Gastroesophageal sphincter (tissue), 4 donors: Measurements from ENCODE around the gene SND1. TPM values are rescaled to one million over a fixed set of nuclear protein-coding genes. Genes with fewer than 3 reads are reported as not detected.

Source experiments
- ATAC-seq: fragments of 150-250 bp; one replicate; pipeline ENCODE4 v1.9.1; 2016; ENCODE audit warnings: mild to moderate bottlenecking, moderate library complexity
- H3K27ac ChIP-seq, 4 donors: fragments of 200-600 bp; sonication (generic) in 3 of 4; 1 replicate in 3 of 4; 2 replicates in 1 of 4; pipeline ENCODE4 v1.5.1; 2016 to 2019
- H3K27me3 ChIP-seq: fragments of 200-600 bp; sonication (generic); one replicate; pipeline ENCODE4 v1.5.1; 2019
- H3K36me3 ChIP-seq, 2 donors: fragments of 200-600 bp; sonication (generic); one replicate each; pipeline ENCODE4 v1.5.1; 2019; ENCODE audit warnings: control low read depth in 1 of 2
- H3K4me1 ChIP-seq, 3 donors: fragments of 200-600 bp; sonication (generic); 1 replicate in 2 of 3; 2 replicates in 1 of 3; pipeline ENCODE4 v1.5.1; 2016 to 2019; ENCODE audit warnings: control low read depth in 2 of 3
- H3K4me3 ChIP-seq, 2 donors: fragments of 200-600 bp; sonication (generic); one replicate each; pipeline ENCODE4 v1.5.1; 2019; ENCODE audit warnings: mild to moderate bottlenecking in 1 of 2, moderate library complexity in 1 of 2
- H3K9me3 ChIP-seq, 3 donors: fragments of 200-600 bp; sonication (generic); one replicate each; pipeline ENCODE4 v1.5.1; 2017 to 2019; ENCODE audit warnings: control low read depth in 2 of 3
- CTCF ChIP-seq, 4 experiments: fragments of 200-600 bp in 2 of 4; fragments of 450-650 bp in 2 of 4; sonication (generic) in 1 of 4; IDR thresholded peaks; one replicate each; pipeline ENCODE4 v1.5.1; 2017 to 2019; ENCODE audit warnings: antibody characterized with exemption in 4 of 4, mild to moderate bottlenecking in 2 of 4, moderate library complexity in 2 of 4
- EP300 ChIP-seq: sonication (generic); formaldehyde crosslinking; IDR thresholded peaks from one replicate; pipeline ENCODE4 v1.6.1; 2017; ENCODE audit warnings: antibody characterized with exemption, mild to moderate bottlenecking
- POLR2A ChIP-seq, 2 donors: fragments of 450-650 bp; IDR thresholded peaks; one replicate each; pipeline ENCODE4 v1.6.1; 2017; ENCODE audit warnings: antibody characterized with exemption in 2 of 2, mild to moderate bottlenecking in 2 of 2, moderate library complexity in 1 of 2
- POLR2AphosphoS5 ChIP-seq: sonication (generic); formaldehyde crosslinking; IDR thresholded peaks from one replicate; pipeline ENCODE4 v1.6.1; 2017; ENCODE audit warnings: antibody characterized with exemption
- WGBS, 2 donors: methylation state at CpG; one replicate each; pipeline ENCODE4 v1.1.5; 2018; ENCODE audit warnings: low coverage in 1 of 2; 5-methylcytosine and 5-hydroxymethylcytosine counted together
- total RNA-seq, 4 donors: library from RNA; depleted of rRNA; stranded (reverse); fragments of >200 nt; gene quantifications; one replicate each; pipeline ENCODE4 v1.1.0, GENCODE V29; 2016

The SND1 gene
- total RNA-seq, 4 donors from 2014 or later = 97.1 to 119 (median 103) TPM

DNA sequence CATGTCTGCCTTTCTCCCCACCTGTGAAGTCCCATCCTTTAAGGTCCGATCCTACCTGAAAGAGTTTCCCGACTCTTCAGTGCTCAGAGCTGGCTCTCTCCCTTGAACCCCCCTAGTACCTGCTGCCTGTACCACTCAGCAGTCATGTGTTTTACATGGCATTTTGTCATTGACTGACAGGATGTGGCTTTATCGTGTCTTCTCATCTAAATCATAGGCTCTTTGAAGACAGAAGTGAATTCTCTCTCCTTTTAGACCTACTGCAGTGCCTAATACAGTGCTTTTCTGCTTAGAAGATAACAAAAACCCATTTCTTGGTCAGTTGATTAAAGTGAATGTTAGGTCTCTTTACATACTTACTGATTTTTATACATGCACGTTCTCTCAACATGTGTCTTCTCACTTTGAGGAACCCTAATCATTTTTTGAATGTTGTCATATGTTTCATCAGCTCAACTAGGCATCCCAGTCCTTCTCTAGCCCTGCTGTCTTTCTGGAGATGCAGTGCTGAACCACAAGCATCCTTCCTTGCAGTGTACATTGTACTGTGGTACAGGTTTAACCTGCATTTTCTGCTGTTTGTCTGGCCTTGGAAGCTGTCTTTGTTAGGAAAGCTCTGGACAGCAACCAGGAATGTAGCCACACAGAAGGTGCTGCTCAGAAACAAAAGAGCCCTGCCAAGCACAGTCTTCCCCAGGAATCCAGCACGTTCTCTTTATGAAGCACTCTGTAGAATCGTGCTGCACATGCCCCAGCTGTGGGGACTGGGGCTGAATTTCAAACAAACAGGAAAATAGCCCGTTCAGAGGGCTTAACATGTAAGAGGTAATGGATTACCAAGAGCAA is 407.4 kb downstream of the SND1 start:
- Histone ChIP-seq H3K27me3 (no peaks in the 10 kb centered on the region), H3K4me3 (no peak overlapping the region), H3K4me1 (no peaks in the 10 kb centered on the region), H3K27ac (no peak overlapping the region), H3K9me3 (no peaks in the 10 kb centered on the region), H3K36me3 (peaks cover 0 to 5% of the 10 kb centered on the region in 2 donors)
- 69 to 81% methylated on average over 3 to 7 of the region's 7 CpGs for WGBS, 2 donors
- no peak for ATAC-seq
- TF ChIP-seq POLR2AphosphoS5 (no peak), POLR2A (IDR thresholded peaks at IDR 0.05) (no peak), EP300 (no peak), CTCF (IDR thresholded peaks at IDR 0.05) (no peak)

DNA sequence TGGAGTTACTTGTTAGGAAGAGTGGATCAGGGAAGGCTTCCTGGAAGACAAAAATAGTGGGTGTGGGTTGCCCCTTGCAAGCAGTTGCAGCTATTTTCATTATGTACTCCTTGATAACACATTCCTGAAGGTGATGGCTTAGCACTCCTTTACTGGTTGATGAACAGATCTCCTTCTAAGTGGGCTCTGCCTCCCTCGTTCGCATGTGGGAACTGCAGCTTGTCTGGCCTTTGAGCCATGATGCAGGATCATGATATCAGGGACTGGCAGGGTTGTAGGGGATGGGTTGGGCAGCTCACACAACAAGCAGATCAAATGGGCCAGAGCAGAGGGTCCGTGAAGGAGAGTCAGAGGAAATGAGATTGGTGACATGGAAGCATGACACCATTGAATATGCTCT is 408.0 kb downstream of the SND1 start:
- Histone ChIP-seq H3K4me3 (no peak overlapping the region), H3K27me3 (no peaks in the 10 kb centered on the region), H3K27ac (no peak overlapping the region), H3K9me3 (no peaks in the 10 kb centered on the region), H3K4me1 (no peaks in the 10 kb centered on the region), H3K36me3 (peaks cover 0 to 5% of the 10 kb centered on the region in 2 donors)
- 100% methylated on average over 1 of the region's 3 CpGs; no CpG with 5 or more reads in 1 of the 2 donors for WGBS, 2 donors
- ATAC-seq = no peak
- TF ChIP-seq EP300 (no peak), POLR2A (IDR thresholded peaks at IDR 0.05) (no peak), POLR2AphosphoS5 (no peak), CTCF (IDR thresholded peaks at IDR 0.05) (no peak)

GRCh38 chr7:128063088-128063487 is 411.1 kb downstream of the SND1 start:
- Histone ChIP-seq H3K36me3 (peaks cover 0 to 4% of the 10 kb centered on the region in 2 donors), H3K27me3 (no peaks in the 10 kb centered on the region), H3K4me1 (no peaks in the 10 kb centered on the region), H3K27ac (no peak overlapping the region), H3K4me3 (no peak overlapping the region), H3K9me3 (no peaks in the 10 kb centered on the region)
- WGBS, 2 donors = 100% methylated on average over 2 to 3 of the region's 8 CpGs
- TF ChIP-seq EP300 = no peak
- TF ChIP-seq POLR2A (IDR thresholded peaks at IDR 0.05) = no peak
- TF ChIP-seq POLR2AphosphoS5 = no peak
- TF ChIP-seq CTCF (IDR thresholded peaks at IDR 0.05) = no peak
- no peak for ATAC-seq

DNA sequence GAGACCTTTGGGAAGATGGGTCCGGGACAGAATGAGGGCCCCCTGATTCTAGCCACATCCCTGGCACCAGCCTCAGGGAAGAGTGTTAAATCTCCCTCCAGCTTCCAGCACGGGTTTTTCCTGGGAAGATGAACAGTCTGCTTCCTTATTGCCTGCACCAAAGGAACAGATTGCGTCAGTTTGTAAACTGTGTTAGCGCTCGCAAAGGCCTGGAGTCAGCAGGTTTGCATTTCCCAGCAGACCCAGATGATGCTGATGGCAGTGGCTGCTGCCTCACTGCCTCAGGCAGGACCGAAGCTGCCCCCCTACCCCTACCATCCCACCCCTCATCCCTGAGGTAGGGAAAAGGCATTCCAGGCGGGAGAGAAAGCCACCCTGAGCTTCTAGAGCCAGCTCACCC is 413.9 kb downstream of the SND1 start:
- no peak overlapping the region for H3K4me3 ChIP-seq
- TF ChIP-seq EP300 (no peak), CTCF (IDR thresholded peaks at IDR 0.05) (no peak), POLR2A (IDR thresholded peaks at IDR 0.05) (no peak), POLR2AphosphoS5 (no peak)
- H3K9me3 ChIP-seq = no peaks in the 10 kb centered on the region
- whole genome bisulfite sequencing, 2 donors = 88% methylated on average over 2 of the region's 7 CpGs; no CpG with 5 or more reads in 1 of the 2 donors
- peaks cover 0 to 4% of the 10 kb centered on the region in 2 donors for H3K36me3 ChIP-seq
- no peak overlapping the region for H3K27ac ChIP-seq
- no peaks in the 10 kb centered on the region for H3K4me1 ChIP-seq
- H3K27me3 ChIP-seq = no peaks in the 10 kb centered on the region
- no peak for ATAC-seq

DNA sequence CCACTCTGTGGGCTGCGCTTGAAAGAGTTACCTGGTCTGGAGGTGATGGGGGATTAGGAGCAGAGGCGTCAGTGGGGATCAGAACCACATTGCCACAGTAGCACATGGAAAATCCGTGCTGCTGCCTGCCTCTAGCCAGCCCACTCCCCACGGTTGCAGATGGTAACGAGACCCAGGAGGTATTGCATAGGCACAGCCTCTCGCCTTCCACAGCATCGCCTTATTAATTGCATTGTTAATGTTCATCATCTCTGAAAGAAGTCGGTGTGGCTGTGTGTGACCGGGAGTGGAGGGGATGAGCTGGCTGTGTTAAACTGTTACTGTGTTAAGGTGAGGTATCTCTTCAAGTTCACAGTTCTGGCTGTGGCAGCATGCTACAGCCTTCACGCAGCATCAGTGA is 414.4 kb downstream of the SND1 start:
- Histone ChIP-seq H3K9me3 (no peaks in the 10 kb centered on the region), H3K36me3 (peaks cover 0 to 4% of the 10 kb centered on the region in 2 donors), H3K4me3 (no peak overlapping the region), H3K27me3 (no peaks in the 10 kb centered on the region), H3K4me1 (no peaks in the 10 kb centered on the region), H3K27ac (no peak overlapping the region)
- TF ChIP-seq CTCF (IDR thresholded peaks at IDR 0.05) = no peak
- no peak for TF ChIP-seq POLR2AphosphoS5
- no peak for TF ChIP-seq POLR2A (IDR thresholded peaks at IDR 0.05)
- 86 to 98% methylated on average over 4 to 5 of the region's 10 CpGs for WGBS, 2 donors
- ATAC-seq = no peak
